SK-N-SH (cell line): ENCODE results near the gene TFF1. TPM values are rescaled to one million over a fixed set of nuclear protein-coding genes. Genes with fewer than 3 reads are reported as not detected.

Experiments
- CTCF ChIA-PET: fragments of 300-600, 350-600 bp; formaldehyde crosslinking; extraction: SDS; loops from one replicate; lab custom pipeline; 2021; lab: Yijun Ruan, JAX
- POLR2A ChIA-PET: fragments of 350-600 bp; sonication (Branson Sonifier 250); formaldehyde crosslinking; extraction: SDS; loops from one replicate; lab custom pipeline; 2020; ENCODE audit warnings: antibody characterized with exemption, inconsistent platforms; lab: Yijun Ruan, JAX
- DNase-seq: peaks from one replicate; pipeline ENCODE4 v3.0.0; 2012
- H2AFZ ChIP-seq: fragments of 200-600 bp; sonication (generic); 2 replicates; pipeline ENCODE4 v1.8.1; 2016; ENCODE audit warnings: antibody characterized with exemption, mild to moderate bottlenecking, low read depth
- H3F3A ChIP-seq: fragments of 200-600 bp; sonication (generic); replicated peaks from 2 replicates; pipeline ENCODE3; 2016; ENCODE audit warnings: antibody characterized with exemption, mild to moderate bottlenecking; ENCODE audit not compliant: insufficient read depth
- H3K27ac ChIP-seq, 2 experiments: fragments of 200-500 bp in 1 of 2; fragments of 200-600 bp in 1 of 2; sonication (Bioruptor generic) in 1 of 2; sonication (generic), shearing (Covaris generic) in 1 of 2; 2 replicates each; pipeline versions ENCODE4 v1.5.1 to v1.6.1; 2014 to 2016; ENCODE audit warnings: low read depth in 2 of 2, inconsistent platforms in 1 of 2, low read length in 1 of 2, mild to moderate bottlenecking in 1 of 2, mixed read lengths in 1 of 2
- H3K27me3 ChIP-seq: fragments of 200-600 bp; sonication (generic), shearing (Covaris generic); 2 replicates; pipeline ENCODE4 v1.6.1; 2016; ENCODE audit warnings: mixed run types; ENCODE audit not compliant: insufficient read depth
- H3K36me3 ChIP-seq, 2 experiments: fragments of 200-500 bp in 1 of 2; fragments of 200-600 bp in 1 of 2; sonication (Bioruptor generic) in 1 of 2; sonication (generic) in 1 of 2; replicated peaks in 1 of 2; 2 replicates each; pipeline versions ENCODE3 to v1.5.1; 2014 to 2016; ENCODE audit warnings: low read length in 1 of 2, mild to moderate bottlenecking in 1 of 2; ENCODE audit not compliant: insufficient read depth in 2 of 2, control insufficient read depth in 1 of 2
- H3K4me1 ChIP-seq, 2 experiments: fragments of 200-500 bp in 1 of 2; fragments of 200-600 bp in 1 of 2; sonication (Bioruptor generic) in 1 of 2; sonication (generic), shearing (Covaris generic) in 1 of 2; 2 replicates each; pipeline versions ENCODE4 v1.5.1 to v1.6.1; 2014 to 2016; ENCODE audit warnings: low read depth in 1 of 2, low read length in 1 of 2, mixed run types in 1 of 2; ENCODE audit not compliant: insufficient read depth in 2 of 2, control insufficient read depth in 1 of 2
- H3K4me2 ChIP-seq: fragments of 200-600 bp; sonication (generic), shearing (Covaris generic); 2 replicates; pipeline ENCODE4 v1.6.1; 2017; ENCODE audit warnings: mixed run types
- H3K4me3 ChIP-seq, 2 experiments: fragments of 200-500 bp in 1 of 2; fragments of 200-600 bp in 1 of 2; sonication (Bioruptor generic) in 1 of 2; sonication (generic), shearing (Covaris generic) in 1 of 2; 2 replicates each; pipeline versions ENCODE4 v1.5.1 to v1.8.1; 2014 to 2016; ENCODE audit warnings: low read depth in 2 of 2, inconsistent platforms in 1 of 2, low read length in 1 of 2, mild to moderate bottlenecking in 1 of 2, mixed read lengths in 1 of 2, moderate library complexity in 1 of 2
- H3K79me2 ChIP-seq: fragments of 200-600 bp; sonication (generic); 2 replicates; pipeline ENCODE4 v1.8.1; 2017; ENCODE audit warnings: mild to moderate bottlenecking; ENCODE audit not compliant: insufficient read depth
- H3K9ac ChIP-seq: fragments of 200-600 bp; sonication (generic); 2 replicates; pipeline ENCODE4 v1.6.1; 2017; ENCODE audit warnings: mixed run types
- H3K9me2 ChIP-seq: fragments of 200-600 bp; sonication (generic); 2 replicates; pipeline ENCODE4 v1.6.1; 2017; ENCODE audit warnings: mixed run types
- H3K9me3 ChIP-seq: fragments of 200-600 bp; sonication (generic); 2 replicates; pipeline ENCODE4 v1.6.1; 2017; ENCODE audit warnings: mixed run types, mild to moderate bottlenecking, moderate library complexity
- H4K20me1 ChIP-seq: fragments of 200-600 bp; sonication (generic); 2 replicates; pipeline ENCODE4 v1.6.1; 2017; ENCODE audit warnings: mild to moderate bottlenecking, mixed run types; ENCODE audit not compliant: insufficient read depth
- CHD2 ChIP-seq: fragments of 150-350 bp; IDR thresholded peaks from 2 replicates; pipeline ENCODE4 v1.6.1; 2018; ENCODE audit warnings: low read length; ENCODE audit not compliant: partially characterized antibody
- EP300 ChIP-seq, 2 experiments: IDR thresholded peaks; 2 replicates each; pipeline versions ENCODE4 v1.4.0 to v1.6.1; 2012; ENCODE audit warnings: borderline replicate concordance in 1 of 2, low read depth in 1 of 2, low read length in 1 of 2
- FOSL2 ChIP-seq: IDR thresholded peaks from 2 replicates; pipeline ENCODE4 v1.4.0; 2012; ENCODE audit warnings: low read depth, mild to moderate bottlenecking, moderate library complexity, borderline replicate concordance
- FOXJ3 ChIP-seq: sonication (generic); formaldehyde crosslinking; IDR thresholded peaks from 2 replicates; pipeline ENCODE4 v1.5.1; 2020; ENCODE audit warnings: mild to moderate bottlenecking, missing genetic modification reagents
- GATA2 ChIP-seq: sonication (generic); formaldehyde crosslinking; IDR thresholded peaks from 2 replicates; pipeline ENCODE4 v1.5.0; 2020; ENCODE audit warnings: mild to moderate bottlenecking, missing genetic modification reagents
- MEF2A ChIP-seq: IDR thresholded peaks from 2 replicates; pipeline ENCODE4 v1.4.0; 2012; ENCODE audit warnings: low read depth, borderline replicate concordance
- NFIC ChIP-seq: IDR thresholded peaks from 2 replicates; pipeline ENCODE4 v1.4.0; 2012; ENCODE audit warnings: borderline replicate concordance
- NRF1 ChIP-seq: IDR thresholded peaks from 2 replicates; pipeline ENCODE4 v1.6.1; 2012; ENCODE audit warnings: low read depth, mild to moderate bottlenecking, low read length
- RCOR1 ChIP-seq: fragments of 150-350 bp; IDR thresholded peaks from 2 replicates; pipeline ENCODE4 v1.6.1; 2017; ENCODE audit warnings: antibody characterized with exemption, low read length
- RXRA ChIP-seq: IDR thresholded peaks from 2 replicates; pipeline ENCODE4 v1.4.0; 2012; ENCODE audit warnings: low read depth, mild to moderate bottlenecking, borderline replicate concordance
- TCF12 ChIP-seq: IDR thresholded peaks from 2 replicates; pipeline ENCODE4 v1.4.0; 2012
- YY1 ChIP-seq: IDR thresholded peaks from 2 replicates; pipeline ENCODE4 v1.4.0; 2012; ENCODE audit warnings: low read depth, mild to moderate bottlenecking
- WGBS: methylation state at CpG from one replicate; pipeline ENCODE4 v1.1.6; 2017; ENCODE audit warnings: low lambda C conversion rate; 5-methylcytosine and 5-hydroxymethylcytosine counted together
- polyA plus RNA-seq, 3 experiments: library from polyadenylated mRNA; depleted of rRNA; stranded (reverse); fragments of >200 nt; gene quantifications; 2 replicates each; pipeline ENCODE4 v1.2.3, GENCODE V29; 2012
- TF ChIP-seq, protein P1 (sequence below): IDR thresholded peaks from 2 replicates; pipeline ENCODE4 v1.4.0; 2012; ENCODE audit warnings: low read depth
- TF ChIP-seq, protein P2 (sequence below): IDR thresholded peaks from 2 replicates; pipeline ENCODE4 v1.4.0; 2012; ENCODE audit warnings: low read depth, borderline replicate concordance

TFF1 gene
- polyA plus RNA-seq, 1 of the 3 experiments (the other 2 are of a cell fraction): not detected

DNA sequence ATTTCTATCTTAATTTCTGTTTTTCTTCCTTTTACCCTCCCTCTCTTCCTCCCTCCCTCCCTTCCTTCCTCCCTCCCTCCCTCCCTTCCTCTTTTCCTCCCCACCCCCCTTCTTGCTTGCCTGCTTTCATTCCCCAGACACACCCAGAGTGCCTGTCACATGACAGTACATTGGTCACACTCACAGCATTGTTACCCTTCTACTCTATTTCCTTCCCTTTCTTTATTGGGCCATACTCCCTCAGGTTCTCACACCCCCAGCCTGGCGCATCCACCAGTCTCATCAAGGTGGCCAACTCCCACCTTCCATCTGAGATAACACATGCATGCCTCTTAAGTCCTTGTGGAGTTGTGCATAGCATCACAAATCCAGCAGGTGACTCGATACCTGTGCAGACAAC, 18.7 kb upstream of the TFF1 start:
- Histone ChIP-seq H3K4me1 (no peaks in the 10 kb centered on the region), H3K27ac (no peak overlapping the region), H3K36me3 (no peaks in the 10 kb centered on the region), H3K4me3 (no peak overlapping the region), H3K27me3 (no peaks in the 10 kb centered on the region), H3F3A (no peaks in the 10 kb centered on the region), H3K9me3 (no peaks in the 10 kb centered on the region), H3K9ac (no peak overlapping the region), H2AFZ (no peak overlapping the region), H3K4me2 (no peak overlapping the region), H4K20me1 (no peaks in the 10 kb centered on the region), H3K79me2 (no peaks in the 10 kb centered on the region), H3K9me2 (no peaks in the 10 kb centered on the region)
- CTCF ChIA-PET: no interaction called here
- TF ChIP-seq RXRA (no peak), EP300 (IDR thresholded peaks at IDR 0.05; ENCODE audit: borderline replicate concordance in 1 of 2, low read depth in 1 of 2, low read length in 1 of 2) (no peak), NFIC (no peak), YY1 (no peak), FOSL2 (no peak), CHD2 (no peak), GATA2 (CRISPR knock-in tag) (no peak), FOXJ3 (CRISPR knock-in tag) (no peak), MEF2A (no peak), RCOR1 (no peak), NRF1 (no peak)
- TF ChIP-seq, protein P1, sequence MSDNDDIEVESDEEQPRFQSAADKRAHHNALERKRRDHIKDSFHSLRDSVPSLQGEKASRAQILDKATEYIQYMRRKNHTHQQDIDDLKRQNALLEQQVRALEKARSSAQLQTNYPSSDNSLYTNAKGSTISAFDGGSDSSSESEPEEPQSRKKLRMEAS: no peak
- TF ChIP-seq, protein P2, sequence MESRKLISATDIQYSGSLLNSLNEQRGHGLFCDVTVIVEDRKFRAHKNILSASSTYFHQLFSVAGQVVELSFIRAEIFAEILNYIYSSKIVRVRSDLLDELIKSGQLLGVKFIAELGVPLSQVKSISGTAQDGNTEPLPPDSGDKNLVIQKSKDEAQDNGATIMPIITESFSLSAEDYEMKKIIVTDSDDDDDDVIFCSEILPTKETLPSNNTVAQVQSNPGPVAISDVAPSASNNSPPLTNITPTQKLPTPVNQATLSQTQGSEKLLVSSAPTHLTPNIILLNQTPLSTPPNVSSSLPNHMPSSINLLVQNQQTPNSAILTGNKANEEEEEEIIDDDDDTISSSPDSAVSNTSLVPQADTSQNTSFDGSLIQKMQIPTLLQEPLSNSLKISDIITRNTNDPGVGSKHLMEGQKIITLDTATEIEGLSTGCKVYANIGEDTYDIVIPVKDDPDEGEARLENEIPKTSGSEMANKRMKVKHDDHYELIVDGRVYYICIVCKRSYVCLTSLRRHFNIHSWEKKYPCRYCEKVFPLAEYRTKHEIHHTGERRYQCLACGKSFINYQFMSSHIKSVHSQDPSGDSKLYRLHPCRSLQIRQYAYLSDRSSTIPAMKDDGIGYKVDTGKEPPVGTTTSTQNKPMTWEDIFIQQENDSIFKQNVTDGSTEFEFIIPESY: no peak
- POLR2A ChIA-PET: no interaction called here
- DNase-seq: no peak
- WGBS: 45% methylated on average over 2 of the region's 2 CpGs

DNA sequence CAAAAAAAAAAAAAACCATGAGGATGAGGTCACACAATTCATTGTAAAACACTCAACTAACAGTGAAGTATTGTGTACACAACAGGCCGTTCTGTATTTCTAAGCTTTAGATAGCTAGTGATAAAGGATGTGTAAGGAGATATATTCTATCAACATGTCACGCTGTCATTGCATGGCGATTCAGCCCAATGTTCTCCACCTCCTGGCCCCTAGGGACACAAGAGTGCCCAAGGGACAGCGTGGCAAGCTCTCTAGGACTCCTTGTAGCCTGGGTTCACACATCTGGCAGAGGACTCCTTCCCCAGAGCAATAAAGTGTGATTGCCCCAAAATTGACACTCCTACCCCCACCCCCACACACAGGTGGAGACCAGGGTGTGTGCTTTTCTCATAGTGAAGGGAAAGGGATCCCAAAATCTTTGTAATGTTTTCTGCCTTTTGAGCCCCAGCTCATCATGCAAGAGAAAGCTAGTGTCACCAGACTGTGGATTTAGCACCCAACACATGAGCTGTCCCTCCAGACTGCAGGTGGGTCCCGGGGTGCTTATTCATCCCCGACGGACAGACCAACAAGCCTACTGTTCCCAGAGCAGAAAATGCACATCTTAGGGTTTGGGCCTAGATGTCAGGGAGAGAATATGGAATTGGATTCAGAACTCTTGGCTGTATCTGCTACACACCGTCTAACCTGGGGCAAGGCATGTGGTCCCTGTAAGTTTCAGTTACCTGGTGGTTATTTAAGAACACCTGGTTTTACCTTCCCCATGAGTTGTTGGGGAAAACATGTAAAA, 18.0 kb upstream of the TFF1 start:
- Histone ChIP-seq H3K9ac (no peak overlapping the region), H3K9me2 (no peaks in the 10 kb centered on the region), H3K4me1 (no peaks in the 10 kb centered on the region), H3K4me3 (no peak overlapping the region), H3K4me2 (no peak overlapping the region), H3K36me3 (no peaks in the 10 kb centered on the region), H2AFZ (no peak overlapping the region), H3K79me2 (no peaks in the 10 kb centered on the region), H3F3A (no peaks in the 10 kb centered on the region), H3K9me3 (no peaks in the 10 kb centered on the region), H4K20me1 (no peaks in the 10 kb centered on the region), H3K27me3 (no peaks in the 10 kb centered on the region), H3K27ac (no peak overlapping the region)
- CTCF ChIA-PET: no interaction called here
- 20% methylated on average over 6 of the region's 8 CpGs for WGBS
- no peak for DNase-seq
- POLR2A ChIA-PET: no interaction called here
- TF ChIP-seq TCF12 (no peak), NRF1 (no peak)
- TF ChIP-seq, protein P1: no peak
- TF ChIP-seq, all 33 proteins: peak for 0
